OCI-M2 (cell line): ENCODE data around the gene TRPM2.
"Not testable (repeated sequence)": the region's sequence is repeated elsewhere in the genome, so short reads cannot be mapped to it uniquely, and the experiment has no call there.

ENCODE experiments used
- DNase-seq: peaks from one replicate; lab custom pipeline; 2025; ENCODE audit not compliant: unreplicated experiment; lab: John Stamatoyannopoulos, UW

The TRPM2 gene

DNA sequence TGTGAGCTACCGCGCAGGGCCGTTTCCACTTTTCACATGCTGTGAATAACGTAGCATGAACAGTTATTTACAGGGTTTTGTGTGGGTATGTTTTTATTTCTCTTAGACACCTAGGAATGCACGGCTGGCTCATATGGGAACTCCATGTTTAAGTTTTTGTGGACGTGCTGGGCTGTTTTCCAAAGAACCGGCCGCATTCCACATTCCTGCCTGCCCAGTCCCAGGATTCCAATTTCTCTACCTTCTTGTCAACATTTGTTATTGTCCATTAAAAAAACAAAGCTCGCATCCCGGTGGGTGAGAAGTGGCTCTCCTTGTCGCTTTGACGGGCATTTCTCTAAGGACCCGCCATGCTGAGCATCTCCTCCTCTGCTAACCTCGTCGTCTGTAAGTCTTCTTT, 54.8 kb downstream of the TRPM2 start:
- no peak for DNase-seq

GRCh38 chr21:44413566-44414290, 60.3 kb downstream of the TRPM2 start:
- no peak for DNase-seq

- no peak for DNase-seq
Observed at GRCh38 chr21:44414291-44415072, 61.1 kb downstream of the TRPM2 start.

GRCh38 chr21:44415073-44416025, 61.9 kb downstream of the TRPM2 start:
- DNase-seq: no peak

GRCh38 chr21:44416193-44416592, 62.8 kb downstream of the TRPM2 start:
- DNase-seq: no peak

DNA sequence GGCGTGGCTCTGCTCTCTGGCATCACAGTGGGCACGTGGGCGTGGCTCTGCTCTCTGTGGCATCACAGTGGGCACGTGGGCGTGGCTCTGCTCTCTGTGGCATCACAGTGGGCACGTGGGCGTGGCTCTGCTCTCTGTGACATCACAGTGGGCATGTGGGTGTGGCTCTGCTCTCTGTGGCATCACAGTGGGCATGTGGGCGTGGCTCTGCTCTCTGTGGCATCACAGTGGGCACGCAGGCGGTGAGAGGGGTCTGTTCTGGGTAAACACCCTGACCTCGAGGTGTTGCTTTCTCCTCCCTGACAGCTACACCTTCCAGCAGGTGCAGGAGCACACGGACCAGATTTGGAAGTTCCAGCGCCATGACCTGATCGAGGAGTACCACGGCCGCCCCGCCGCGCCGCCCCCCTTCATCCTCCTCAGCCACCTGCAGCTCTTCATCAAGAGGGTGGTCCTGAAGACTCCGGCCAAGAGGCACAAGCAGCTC, 64.2 kb downstream of the TRPM2 start:
- not testable (repeated sequence) for DNase-seq

- DNase-seq: no peak
Observed at GRCh38 chr21:44418108-44418875, 64.9 kb downstream of the TRPM2 start.

- DNase-seq: no peak
Observed at GRCh38 chr21:44418876-44419230, 65.4 kb downstream of the TRPM2 start.

GRCh38 chr21:44419679-44420078, 66.3 kb downstream of the TRPM2 start:
- DNase-seq: no peak

GRCh38 chr21:44420416-44421205, 67.2 kb downstream of the TRPM2 start:
- no peak for DNase-seq

- no peak for DNase-seq
Observed at GRCh38 chr21:44421901-44422840, 68.8 kb downstream of the TRPM2 start.

DNA sequence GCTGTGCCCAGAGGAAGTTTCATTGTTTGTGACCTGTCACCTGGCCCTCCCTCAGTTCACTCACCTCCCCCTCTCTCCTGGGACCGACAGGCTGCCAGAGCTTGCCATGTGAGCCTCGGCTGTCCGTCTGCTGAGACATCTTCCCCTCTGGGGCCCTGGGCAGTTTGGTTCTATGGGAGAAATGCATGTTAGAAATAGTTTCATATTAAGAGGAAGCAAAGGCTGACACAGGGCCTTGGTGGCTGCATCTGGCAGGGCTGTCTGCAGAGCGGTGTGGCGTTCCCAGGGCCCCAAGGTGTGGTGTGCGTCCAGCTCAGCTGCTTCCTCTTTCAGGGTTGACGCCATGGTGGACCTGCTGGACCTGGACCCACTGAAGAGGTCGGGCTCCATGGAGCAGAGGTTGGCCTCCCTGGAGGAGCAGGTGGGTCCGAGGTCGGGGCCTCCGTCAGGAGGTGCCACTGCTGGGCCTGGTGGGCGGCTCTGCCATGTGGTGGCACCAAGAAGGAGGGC, 69.9 kb downstream of the TRPM2 start:
- DNase-seq: no peak

DNA sequence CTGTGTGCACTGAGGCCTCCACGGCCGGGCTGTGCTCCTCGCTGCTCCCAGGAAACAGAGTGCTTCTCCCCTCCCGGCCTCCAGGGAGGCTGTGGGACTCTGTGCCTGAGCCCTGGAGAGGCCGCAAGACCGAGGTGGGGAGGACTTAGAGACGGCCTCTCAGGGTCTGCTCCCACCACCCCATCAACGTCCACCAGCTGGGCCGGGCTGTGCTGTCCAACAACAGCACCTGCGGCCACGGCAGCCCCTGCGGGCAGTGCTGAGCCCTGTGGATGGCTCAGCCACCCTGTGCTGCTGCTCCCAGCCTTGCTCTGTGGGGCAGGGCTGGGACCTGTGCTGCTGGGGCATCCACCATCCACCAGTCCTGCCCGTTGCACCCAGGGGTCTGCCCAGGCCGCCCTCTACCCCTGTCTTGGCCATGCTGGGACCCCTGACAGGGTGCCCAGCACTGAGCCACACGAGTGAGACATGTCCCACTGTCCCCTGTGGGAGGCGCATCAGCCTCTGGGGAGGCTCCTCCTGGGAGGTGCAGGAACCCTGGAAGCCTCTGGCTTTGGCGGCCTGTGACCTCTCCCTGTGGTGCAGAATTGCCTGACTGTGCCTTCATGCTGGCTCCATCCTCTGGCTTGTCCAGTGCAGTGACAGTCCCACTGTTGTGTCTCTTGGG, 70.7 kb downstream of the TRPM2 start:
- DNase-seq: no peak

DNA sequence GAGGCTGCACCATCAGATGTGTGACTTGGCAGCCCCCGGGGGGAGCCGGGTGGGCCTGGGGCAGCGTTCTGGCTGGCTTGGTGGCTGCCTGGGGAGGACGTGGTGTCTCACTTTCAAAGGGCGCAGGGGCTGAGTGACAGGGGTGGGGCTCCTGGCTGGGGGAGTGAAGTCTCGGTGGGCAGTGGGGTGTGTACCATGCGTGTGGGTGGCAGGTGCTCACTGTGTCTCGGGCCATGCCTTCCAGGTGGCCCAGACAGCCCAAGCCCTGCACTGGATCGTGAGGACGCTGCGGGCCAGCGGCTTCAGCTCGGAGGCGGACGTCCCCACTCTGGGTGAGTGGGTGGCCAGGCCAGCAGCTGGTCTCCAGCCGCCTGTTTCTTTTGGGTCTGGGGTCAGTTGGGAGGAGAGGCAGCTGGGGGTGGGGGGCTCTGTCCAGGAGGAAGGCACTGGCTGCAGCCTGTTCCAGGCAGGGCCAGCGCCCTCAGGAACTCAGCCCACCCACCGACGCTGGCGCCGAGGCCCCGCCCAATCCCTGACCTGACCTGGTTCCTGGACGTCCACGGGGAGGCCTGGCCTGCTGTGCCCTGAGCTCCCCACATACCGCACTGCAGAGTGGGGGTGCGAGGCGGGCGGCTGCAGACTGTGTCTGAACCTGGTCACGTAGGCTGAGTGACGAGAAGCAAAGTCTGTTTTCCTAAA, 71.3 kb downstream of the TRPM2 start:
- DNase-seq: no peak

DNA sequence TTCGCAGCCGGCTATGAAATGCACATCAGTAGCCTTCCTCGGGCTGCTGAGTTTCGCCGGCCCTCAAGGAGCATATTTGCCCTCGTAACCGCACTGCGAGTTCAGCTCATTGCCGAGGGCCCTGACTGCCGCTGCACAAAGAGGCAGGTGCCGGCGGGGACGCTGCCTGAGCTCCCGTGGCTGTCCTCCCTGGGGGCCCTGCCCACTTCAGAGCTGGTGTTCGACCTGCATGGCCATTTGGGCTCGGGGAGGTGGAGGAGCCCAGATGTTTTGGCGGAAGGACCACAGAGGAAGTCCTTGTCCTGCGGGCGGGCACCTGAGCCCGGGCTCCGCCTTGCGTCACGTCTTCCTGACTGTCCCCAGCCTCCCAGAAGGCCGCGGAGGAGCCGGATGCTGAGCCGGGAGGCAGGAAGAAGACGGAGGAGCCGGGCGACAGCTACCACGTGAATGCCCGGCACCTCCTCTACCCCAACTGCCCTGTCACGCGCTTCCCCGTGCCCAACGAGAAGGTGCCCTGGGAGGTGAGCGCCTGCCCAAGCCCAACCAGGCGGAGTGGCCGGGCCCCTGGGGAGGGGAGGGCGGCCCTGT, 72.0 kb downstream of the TRPM2 start:
- DNase-seq: no peak

DNA sequence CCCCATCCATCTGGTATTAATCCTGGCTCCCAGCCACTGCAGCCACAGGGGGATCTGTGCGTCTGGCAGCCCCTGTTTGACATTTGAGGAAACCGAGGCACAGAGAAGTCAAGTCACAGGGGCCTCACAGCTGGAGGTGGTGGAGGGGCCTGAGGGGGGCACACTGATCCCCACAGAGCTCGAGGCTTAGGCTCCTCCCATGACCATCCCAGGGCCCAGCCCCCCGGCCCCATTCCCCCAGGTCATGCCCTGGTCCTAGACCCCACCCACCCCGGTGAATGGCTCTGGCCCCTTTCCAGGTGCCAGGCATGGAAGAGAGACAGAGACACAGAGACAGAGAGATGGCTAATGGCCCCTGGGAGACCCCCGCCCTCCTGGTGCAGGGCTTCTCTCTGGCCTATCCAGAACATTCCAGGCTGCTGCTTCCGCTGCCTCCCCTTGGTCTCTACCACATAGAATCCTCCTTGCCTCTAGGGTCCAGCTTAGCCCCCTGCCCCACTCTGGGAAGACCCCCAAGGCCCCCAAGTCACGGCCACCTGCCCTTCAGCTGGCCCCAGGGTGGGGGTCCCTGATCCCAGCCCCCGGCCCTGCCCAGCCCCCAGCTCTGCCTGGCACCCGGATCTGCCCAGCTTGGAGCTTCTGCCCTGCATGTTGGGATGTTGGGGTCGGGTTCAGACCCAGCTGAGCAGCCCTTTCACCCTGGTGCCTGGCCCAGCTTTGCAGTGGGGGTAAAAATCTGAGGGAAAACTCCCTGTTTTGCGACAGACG, 72.7 kb downstream of the TRPM2 start:
- DNase-seq: no peak
